H1 (cell line): ENCODE results near the gene ASB16. TPM values are rescaled to one million over a fixed set of nuclear protein-coding genes. Genes with fewer than 3 reads are reported as not detected.

Source experiments
- CTCF ChIA-PET: fragments of 300-600 bp; sonication (Branson Sonifier 250); formaldehyde crosslinking; loops from one replicate; lab custom pipeline; 2021; ENCODE audit not compliant: partially characterized antibody; lab: Charles Lee
- POLR2A ChIA-PET: fragments of 300-600 bp; sonication (Branson Sonifier 250); formaldehyde crosslinking; loops from one replicate; lab custom pipeline; 2021; ENCODE audit warnings: inconsistent platforms; ENCODE audit not compliant: partially characterized antibody; lab: Charles Lee
- DNase-seq, 2 experiments: peaks; one replicate each; pipeline versions ENCODE4 v3.0.0 to v3.0.0-alpha.2; 2010 to 2022; ENCODE audit warnings: low spot score in 2 of 2, low read depth in 1 of 2, mixed read lengths in 1 of 2
- FAIRE-seq: peaks from 2 replicates; lab custom pipeline; 2011; peaks lifted over from hg19 to GRCh38; lab: Jason Lieb, UNC
- H2AFZ ChIP-seq: 2 replicates; pipeline ENCODE4 v1.8.1; 2012; ENCODE audit warnings: low read length, inconsistent platforms
- H2AK5ac ChIP-seq: 2 replicates; pipeline ENCODE4 v1.6.1; 2013; ENCODE audit warnings: low read depth, low read length
- H2BK120ac ChIP-seq: replicated peaks from 2 replicates; pipeline ENCODE3; 2013; ENCODE audit warnings: low read depth, low read length, inconsistent platforms
- H2BK12ac ChIP-seq: 2 replicates; pipeline ENCODE4 v1.6.1; 2013; ENCODE audit warnings: low read depth, low read length
- H2BK15ac ChIP-seq: 2 replicates; pipeline ENCODE4 v1.6.1; 2013; ENCODE audit warnings: low read length
- H2BK20ac ChIP-seq: 2 replicates; pipeline ENCODE4 v1.6.1; 2013; ENCODE audit warnings: low read length
- H2BK5ac ChIP-seq: 2 replicates; pipeline ENCODE4 v1.6.1; 2013; ENCODE audit warnings: low read depth, low read length
- H3K14ac ChIP-seq: 2 replicates; pipeline ENCODE4 v1.6.1; 2013; ENCODE audit warnings: inconsistent platforms; ENCODE audit not compliant: insufficient read length
- H3K18ac ChIP-seq: 2 replicates; pipeline ENCODE4 v1.6.1; 2013; ENCODE audit warnings: low read length; ENCODE audit errors: extremely low read depth
- H3K23ac ChIP-seq: 2 replicates; pipeline ENCODE4 v1.6.1; 2013; ENCODE audit warnings: inconsistent platforms; ENCODE audit not compliant: insufficient read length
- H3K23me2 ChIP-seq: 2 replicates; pipeline ENCODE4 v1.6.1; 2013; ENCODE audit warnings: low read depth, low read length
- H3K27ac ChIP-seq: 2 replicates; pipeline ENCODE4 v1.6.1; 2011; ENCODE audit warnings: low read depth, low read length, inconsistent platforms
- H3K27me3 ChIP-seq, 4 experiments: replicated peaks in 1 of 4; 1 replicate in 1 of 4; 2 replicates in 3 of 4; pipeline versions ENCODE4 v1.6.1 to v1.8.1; 2011 to 2013; ENCODE audit warnings: low read length in 3 of 4, mild to moderate bottlenecking in 3 of 4, inconsistent platforms in 2 of 4, mixed read lengths in 2 of 4, moderate library complexity in 1 of 4; ENCODE audit not compliant: control insufficient read depth in 3 of 4, insufficient read depth in 3 of 4; ENCODE audit errors: extremely low read depth in 1 of 4
- H3K36me3 ChIP-seq, 4 experiments: 2 replicates each; pipeline versions ENCODE4 v1.6.1 to v1.8.1; 2011 to 2013; ENCODE audit warnings: mild to moderate bottlenecking in 4 of 4, low read length in 3 of 4, moderate library complexity in 2 of 4, control low read depth in 1 of 4, inconsistent platforms in 1 of 4; ENCODE audit not compliant: insufficient read depth in 4 of 4, control insufficient read depth in 2 of 4
- H3K4ac ChIP-seq: replicated peaks from 2 replicates; pipeline ENCODE3; 2013; ENCODE audit warnings: low read length, low read depth, mixed read lengths, inconsistent platforms; ENCODE audit not compliant: insufficient read length
- H3K4me1 ChIP-seq, 4 experiments: replicated peaks in 1 of 4; 1 replicate in 1 of 4; 2 replicates in 3 of 4; pipeline versions ENCODE4 v1.6.1 to v1.8.1; 2011 to 2013; ENCODE audit warnings: low read length in 3 of 4, inconsistent platforms in 2 of 4, mixed read lengths in 1 of 4; ENCODE audit not compliant: insufficient read depth in 4 of 4, control insufficient read depth in 3 of 4
- H3K4me2 ChIP-seq, 2 experiments: 2 replicates each; pipeline versions ENCODE4 v1.6.1 to v1.8.1; 2011 to 2013; ENCODE audit warnings: low read depth in 2 of 2, low read length in 2 of 2, control low read depth in 1 of 2, inconsistent platforms in 1 of 2, mild to moderate bottlenecking in 1 of 2; ENCODE audit not compliant: insufficient read depth in 1 of 2
- H3K4me3 ChIP-seq, 4 experiments: fragments of 200-600, 300-600 bp in 1 of 4; sonication (generic), shearing (Covaris generic), sonication (Bioruptor Twin) in 1 of 4; 2 replicates each; pipeline versions ENCODE4 v1.5.1 to v1.8.1; 2011 to 2016; ENCODE audit warnings: low read length in 4 of 4, low read depth in 3 of 4, control low read depth in 2 of 4, inconsistent platforms in 2 of 4, mild to moderate bottlenecking in 2 of 4, mixed read lengths in 1 of 4, moderate library complexity in 1 of 4; ENCODE audit not compliant: insufficient read depth in 2 of 4; ENCODE audit errors: extremely low read depth in 1 of 4
- H3K56ac ChIP-seq: replicated peaks from 2 replicates; pipeline ENCODE3; 2013; ENCODE audit warnings: low read depth, mild to moderate bottlenecking, mixed read lengths, low read length, inconsistent platforms; ENCODE audit not compliant: insufficient read length
- H3K79me1 ChIP-seq: 2 replicates; pipeline ENCODE4 v1.6.1; 2013; ENCODE audit warnings: low read depth, low read length, control low read depth
- H3K79me2 ChIP-seq, 2 experiments: 2 replicates each; pipeline versions ENCODE4 v1.6.1 to v1.8.1; 2012 to 2013; ENCODE audit warnings: low read length in 2 of 2, mild to moderate bottlenecking in 2 of 2, inconsistent platforms in 1 of 2; ENCODE audit not compliant: insufficient read depth in 2 of 2, control insufficient read depth in 1 of 2
- H3K9ac ChIP-seq, 4 experiments: replicated peaks in 1 of 4; 1 replicate in 1 of 4; 2 replicates in 3 of 4; pipeline versions ENCODE4 v1.6.1 to v1.8.1; 2011 to 2013; ENCODE audit warnings: low read depth in 3 of 4, low read length in 3 of 4, control low read depth in 2 of 4, mild to moderate bottlenecking in 2 of 4, moderate library complexity in 2 of 4, inconsistent platforms in 1 of 4; ENCODE audit errors: extremely low read depth in 1 of 4
- H3K9me3 ChIP-seq, 2 experiments: 2 replicates each; pipeline versions ENCODE4 v1.6.1 to v1.8.1; 2012 to 2013; ENCODE audit warnings: mild to moderate bottlenecking in 2 of 2, moderate library complexity in 2 of 2, control low read depth in 1 of 2, inconsistent platforms in 1 of 2, low read depth in 1 of 2, low read length in 1 of 2, mixed read lengths in 1 of 2; ENCODE audit not compliant: insufficient read depth in 2 of 2
- H4K20me1 ChIP-seq, 2 experiments: replicated peaks in 1 of 2; 2 replicates each; pipeline versions ENCODE3 to v1.8.1; 2011 to 2013; ENCODE audit warnings: inconsistent platforms in 2 of 2, low read length in 2 of 2, mild to moderate bottlenecking in 1 of 2; ENCODE audit not compliant: insufficient read depth in 2 of 2, control insufficient read depth in 1 of 2
- H4K5ac ChIP-seq: 2 replicates; pipeline ENCODE4 v1.6.1; 2013; ENCODE audit warnings: low read length, low read depth, mixed read lengths, inconsistent platforms; ENCODE audit not compliant: insufficient read length
- H4K8ac ChIP-seq: 2 replicates; pipeline ENCODE4 v1.8.0; 2013; ENCODE audit warnings: mild to moderate bottlenecking, moderate library complexity, low read length, inconsistent platforms; ENCODE audit not compliant: insufficient read depth; ENCODE audit errors: extremely low read depth
- H4K91ac ChIP-seq: replicated peaks from 2 replicates; pipeline ENCODE3; 2013; ENCODE audit warnings: low read length, mixed read lengths, inconsistent platforms; ENCODE audit not compliant: insufficient read length
- HDAC2 ChIP-seq, 2 experiments: fragments of 300-600 bp in 1 of 2; sonication (generic) in 1 of 2; IDR thresholded peaks; 2 replicates each; pipeline ENCODE4 v1.6.1; 2011 to 2012; ENCODE audit warnings: low read depth in 2 of 2, low read length in 2 of 2, mild to moderate bottlenecking in 2 of 2, moderate library complexity in 2 of 2, borderline replicate concordance in 1 of 2, inconsistent platforms in 1 of 2
- POLR2A ChIP-seq, 2 experiments: IDR thresholded peaks; 1 replicate in 1 of 2; 2 replicates in 1 of 2; pipeline ENCODE4 v1.6.1; 2011; ENCODE audit warnings: low read depth in 2 of 2, low read length in 2 of 2, mild to moderate bottlenecking in 2 of 2; ENCODE audit errors: control extremely low read depth in 1 of 2
- SIX5 ChIP-seq: IDR thresholded peaks from 2 replicates; pipeline ENCODE4 v1.6.1; 2011; ENCODE audit warnings: mild to moderate bottlenecking, low read depth, low read length
- SP4 ChIP-seq: IDR thresholded peaks from 2 replicates; pipeline ENCODE4 v1.6.1; 2012; ENCODE audit warnings: low read length, inconsistent platforms
- WGBS, 2 experiments: shearing (Covaris generic) in 1 of 2; methylation state at CpG; one replicate each; pipeline versions ENCODE4 v1.1.6 to v1.1.7; 2013 to 2015; ENCODE audit warnings: low lambda C conversion rate in 2 of 2, mixed read lengths in 2 of 2, inconsistent platforms in 1 of 2, low coverage in 1 of 2, missing lambda C conversion rate in 1 of 2; ENCODE audit not compliant: insufficient replicate concordance in 2 of 2, insufficient coverage in 1 of 2, insufficient read length in 1 of 2; ENCODE audit errors: extremely low coverage in 1 of 2, missing lambda C conversion rate in 1 of 2; 5-methylcytosine and 5-hydroxymethylcytosine counted together
- polyA plus RNA-seq, 7 experiments: library from polyadenylated mRNA; depleted of rRNA in 3 of 7; stranded (reverse) in 5 of 7; unstranded in 2 of 7; fragments of >200 nt in 5 of 7; fragments of 200-250 nt in 2 of 7; gene quantifications; 1 replicate in 5 of 7; 2 replicates in 1 of 7; 4 replicates in 1 of 7; pipeline versions ENCODE4 v1.2.1 to v1.2.3, GENCODE V29; 2011 to 2013; ENCODE audit warnings: missing spikeins in 2 of 7, mixed read lengths in 2 of 7
- total RNA-seq: library from RNA; stranded (reverse); fragmentation: NEBNext Ultra II Directional; extraction: Animal tissue kit (Norgen Biotek cat#: 25700); gene quantifications from 2 replicates; pipeline ENCODE4 v1.2.1, GENCODE V29; 2021

ASB16 gene
- total and polyA plus RNA-seq, 2 of the 8 experiments (the other 6 are each of a cell fraction or from before 2014, with no cell fraction given): 0.05 TPM; not detected in 1

GRCh38 chr17:44147812-44148211 is 22.7 kb upstream of the ASB16 start:
- Histone ChIP-seq H2BK120ac (no peak overlapping the region), H3K79me1 (peaks cover 15% of the 10 kb centered on the region), H2AFZ (no peak overlapping the region), H4K5ac (no peak overlapping the region), H2BK15ac (no peak overlapping the region), H2BK12ac (no peak overlapping the region), H3K14ac (no peak overlapping the region), H2BK20ac (no peak overlapping the region), H4K20me1 (peaks cover 6 to 9% of the 10 kb centered on the region in 2 experiments), H3K56ac (no peak overlapping the region), H3K9me3 (no peaks in the 10 kb centered on the region), H3K4me2 (no peak overlapping the region), H3K9ac (no peak overlapping the region), H3K23me2 (no peaks in the 10 kb centered on the region), H2AK5ac (no peak overlapping the region), H3K27ac (no peak overlapping the region), H3K4me3 (no peak overlapping the region), H4K8ac (no peak overlapping the region), H3K18ac (no peak overlapping the region), H3K4me1 (no peaks in the 10 kb centered on the region; a peak in 2 of 7 replicates), H3K4ac (no peak overlapping the region)
- POLR2A ChIA-PET: no interaction called here
- WGBS, 2 experiments: 82% methylated on average over 4 of the region's 4 CpGs; no CpG with 5 or more reads in 1 of the 2 experiments
- no peak for DNase-seq
- no peak for FAIRE-seq
- TF ChIP-seq POLR2A (IDR thresholded peaks at IDR 0.05; ENCODE audit: control extremely low read depth in 1 of 2, low read depth in 2 of 2, low read length in 2 of 2) (no peak), SIX5 (no peak), SP4 (no peak), HDAC2 (IDR thresholded peaks at IDR 0.05; ENCODE audit: borderline replicate concordance in 1 of 2, low read depth in 2 of 2, low read length in 2 of 2) (no peak)
- TF ChIP-seq, all 59 proteins: peak for 0
- Histone ChIP-seq H4K91ac (no peak overlapping the region), H3K79me2 (peaks cover 0 to 41% of the 10 kb centered on the region in 2 experiments; a peak in 2 of 4 replicates), H3K23ac (no peak overlapping the region), H2BK5ac (no peak overlapping the region), H3K27me3 (no peaks in the 10 kb centered on the region), H3K36me3 (peaks cover 14 to 45% (median 41%) of the 10 kb centered on the region in 4 experiments)
- CTCF ChIA-PET: interaction anchor here (0.9 to 3.9 kb wide), 5 partner anchors 11 to 45 kb away, joined by 3 to 22 read pairs (median 4); no protein-coding TSS in a partner anchor
